Activated T-cell treated with anti-CD3 and anti-CD28 coated beads for 48 hours (primary cell): ENCODE data around the gene TCN2.
"Not testable (repeated sequence)": the region's sequence is repeated elsewhere in the genome, so short reads cannot be mapped to it uniquely, and the experiment has no call there.

Experiments
- DNase-seq: peaks from one replicate; pipeline ENCODE4 v3.0.0-alpha.2; 2020; ENCODE audit warnings: low read depth

TCN2 gene

DNA sequence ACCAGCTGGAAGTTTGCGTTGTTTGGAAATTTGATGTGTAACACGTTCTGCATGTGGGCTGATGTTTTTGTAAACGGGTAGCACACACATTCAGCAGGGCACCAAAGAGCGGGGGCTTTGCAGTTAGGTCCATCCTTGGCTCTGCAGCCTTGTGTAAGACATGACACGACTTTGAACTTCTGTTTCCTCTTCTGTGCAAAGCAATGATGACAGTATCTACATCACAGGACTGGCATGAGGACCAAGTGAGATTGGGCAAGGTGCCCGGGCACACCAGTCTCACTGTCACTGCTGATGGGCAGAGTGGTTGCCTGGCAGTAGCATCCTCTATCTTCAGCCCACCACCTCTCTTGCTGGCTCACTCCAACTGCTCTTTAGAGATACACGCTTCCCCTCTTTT is 3.3 kb downstream of the TCN2 start:
- DNase-seq, result no peak

DNA sequence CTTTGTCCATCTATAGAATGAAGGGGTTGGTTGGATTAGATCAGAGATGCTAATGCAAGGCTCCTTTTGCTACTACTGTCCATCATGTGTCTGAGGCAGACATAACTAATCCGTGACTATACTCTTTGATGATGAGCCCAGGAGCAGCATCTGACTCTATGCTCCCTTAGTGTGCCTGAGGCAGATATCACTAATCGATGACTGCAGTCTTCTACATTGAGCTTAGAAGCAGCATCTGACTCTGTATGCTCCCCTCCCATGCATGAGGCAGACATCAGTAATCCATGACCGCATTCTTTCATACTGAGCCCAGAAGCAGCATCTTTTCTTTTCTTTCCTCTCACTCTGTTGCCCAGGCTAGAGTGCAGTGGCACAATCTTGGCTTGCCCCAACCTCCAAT is 4.2 kb downstream of the TCN2 start:
- no peak for DNase-seq

DNA sequence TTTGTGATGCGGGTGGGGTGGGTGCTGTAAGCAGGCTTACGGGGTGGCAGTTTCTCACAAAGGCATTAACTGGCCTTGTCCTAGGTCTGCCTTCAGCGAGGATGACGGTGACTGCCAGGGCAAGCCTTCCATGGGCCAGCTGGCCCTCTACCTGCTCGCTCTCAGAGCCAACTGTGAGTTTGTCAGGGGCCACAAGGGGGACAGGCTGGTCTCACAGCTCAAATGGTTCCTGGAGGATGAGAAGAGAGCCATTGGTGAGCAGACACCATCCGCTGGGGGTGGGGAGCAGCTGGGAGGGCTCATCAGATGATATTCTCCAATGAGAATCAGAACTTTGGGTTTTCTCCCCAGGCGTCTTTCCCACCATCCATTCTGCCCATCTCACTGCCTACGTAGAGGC is 5.8 kb downstream of the TCN2 start:
- DNase-seq, result no peak

DNA sequence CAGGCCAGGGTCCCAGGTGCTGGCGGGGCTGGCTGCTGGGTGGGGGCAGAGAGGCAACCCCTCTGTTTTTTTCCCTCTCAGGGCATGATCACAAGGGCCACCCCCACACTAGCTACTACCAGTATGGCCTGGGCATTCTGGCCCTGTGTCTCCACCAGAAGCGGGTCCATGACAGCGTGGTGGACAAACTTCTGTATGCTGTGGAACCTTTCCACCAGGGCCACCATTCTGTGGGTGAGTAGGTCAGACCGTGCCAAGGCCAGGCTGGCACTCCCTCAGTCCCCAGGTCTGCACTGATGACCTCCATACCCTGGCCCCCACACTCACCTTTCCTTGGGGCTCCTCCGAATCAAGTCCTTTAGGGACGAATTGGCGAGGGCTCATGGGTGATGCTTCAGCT is 7.3 kb downstream of the TCN2 start:
- DNase-seq, result no peak

DNA sequence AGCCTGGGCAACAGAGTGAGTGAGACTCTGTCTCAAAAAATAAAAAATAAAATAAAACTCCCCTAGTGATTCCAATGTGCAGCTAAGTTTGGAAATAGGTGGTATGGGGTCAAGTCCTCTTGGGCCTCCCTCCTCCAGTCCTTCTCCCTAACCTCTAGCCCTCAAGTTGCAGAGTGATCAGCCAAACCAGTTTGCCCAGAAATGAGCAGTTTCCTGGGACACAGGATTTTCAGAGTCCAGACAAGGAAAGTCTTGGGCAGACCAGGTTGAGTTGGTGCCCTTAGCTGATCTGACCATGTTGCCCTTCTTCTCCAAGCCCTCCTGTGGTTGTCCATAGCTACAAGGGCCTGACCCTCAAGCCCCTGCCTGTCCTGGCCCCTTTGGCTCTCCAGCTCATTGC is 7.9 kb downstream of the TCN2 start:
- DNase-seq, result no peak

DNA sequence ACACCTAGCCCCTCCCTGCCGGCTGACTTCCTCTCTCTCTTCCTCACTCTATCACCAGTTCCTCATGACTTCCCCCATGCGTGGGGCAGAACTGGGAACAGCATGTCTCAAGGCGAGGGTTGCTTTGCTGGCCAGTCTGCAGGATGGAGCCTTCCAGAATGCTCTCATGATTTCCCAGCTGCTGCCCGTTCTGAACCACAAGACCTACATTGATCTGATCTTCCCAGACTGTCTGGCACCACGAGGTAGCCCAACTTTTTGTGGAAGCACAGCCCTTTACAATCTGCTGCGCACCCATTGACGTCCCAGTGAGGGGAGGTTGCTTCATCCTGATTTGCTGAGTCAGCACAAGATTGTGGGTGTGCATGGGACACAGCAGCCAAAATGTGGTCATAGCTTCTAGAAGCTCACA is 8.6 kb downstream of the TCN2 start:
- DNase-seq, result no peak

DNA sequence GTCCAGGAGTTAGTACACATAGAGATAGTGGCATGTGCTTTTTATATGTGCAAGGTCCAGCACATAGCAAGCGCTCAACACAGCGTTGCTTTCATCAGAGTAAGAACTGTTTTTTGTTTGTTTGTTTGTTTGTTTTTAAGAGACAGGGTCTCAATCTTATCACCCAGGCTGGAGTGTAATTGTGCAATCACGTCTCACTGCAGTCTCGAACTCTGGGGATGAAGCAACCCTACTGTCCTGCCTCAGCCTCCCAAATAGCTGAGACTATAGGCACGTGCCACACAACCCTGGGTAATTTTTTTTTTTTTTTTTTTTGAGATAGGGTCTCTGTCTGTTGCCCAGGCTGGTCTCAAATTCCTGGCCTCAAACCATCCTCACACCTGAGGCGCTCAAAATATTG is 10.8 kb downstream of the TCN2 start:
- DNase-seq, result no peak

DNA sequence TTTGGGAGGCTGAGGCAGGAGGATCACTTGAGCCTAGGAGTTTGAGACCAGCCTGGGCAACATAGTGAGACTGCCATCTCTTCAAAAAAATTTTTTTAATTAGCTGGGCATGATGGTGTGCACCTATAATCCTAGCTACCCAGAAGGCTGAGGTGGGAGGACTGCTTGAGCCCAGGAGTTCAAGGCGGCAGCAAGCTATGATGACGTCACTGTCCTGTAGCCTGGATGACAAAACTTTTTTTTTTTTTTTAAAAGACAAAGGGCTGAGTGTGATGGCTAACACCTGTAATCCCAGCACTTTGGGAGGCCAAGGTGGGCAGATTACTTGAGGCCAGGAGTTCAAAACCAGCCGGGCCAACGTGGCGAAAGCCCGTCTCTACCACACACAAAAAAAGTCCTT is 12.9 kb downstream of the TCN2 start:
- DNase-seq, result not testable (repeated sequence)

DNA sequence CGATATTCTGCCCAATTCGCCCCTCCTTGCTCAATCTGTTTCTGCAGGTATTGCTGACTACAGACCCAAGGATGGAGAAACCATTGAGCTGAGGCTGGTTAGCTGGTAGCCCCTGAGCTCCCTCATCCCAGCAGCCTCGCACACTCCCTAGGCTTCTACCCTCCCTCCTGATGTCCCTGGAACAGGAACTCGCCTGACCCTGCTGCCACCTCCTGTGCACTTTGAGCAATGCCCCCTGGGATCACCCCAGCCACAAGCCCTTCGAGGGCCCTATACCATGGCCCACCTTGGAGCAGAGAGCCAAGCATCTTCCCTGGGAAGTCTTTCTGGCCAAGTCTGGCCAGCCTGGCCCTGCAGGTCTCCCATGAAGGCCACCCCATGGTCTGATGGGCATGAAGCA is 19.4 kb downstream of the TCN2 start:
- no peak for DNase-seq

DNA sequence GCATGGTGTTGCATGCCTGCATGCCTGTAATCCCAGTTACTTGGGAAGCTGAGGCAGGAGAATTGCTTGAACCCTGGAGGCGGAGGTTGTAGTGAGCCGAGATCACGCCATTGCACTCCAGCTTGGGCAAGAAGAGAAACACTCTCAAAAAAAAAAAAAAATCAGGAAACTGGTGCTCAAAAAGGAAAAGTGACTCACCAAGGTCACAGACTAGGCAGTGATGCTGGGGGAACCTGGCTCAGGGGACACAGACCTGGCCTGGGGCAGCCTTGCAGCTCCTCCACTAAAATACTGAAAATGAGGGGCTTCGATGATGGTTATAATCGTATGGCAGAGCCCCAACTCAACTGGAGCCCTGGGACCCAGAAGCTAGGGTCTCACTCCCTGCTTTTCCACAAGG is 20.5 kb downstream of the TCN2 start:
- DNase-seq, result no peak

DNA sequence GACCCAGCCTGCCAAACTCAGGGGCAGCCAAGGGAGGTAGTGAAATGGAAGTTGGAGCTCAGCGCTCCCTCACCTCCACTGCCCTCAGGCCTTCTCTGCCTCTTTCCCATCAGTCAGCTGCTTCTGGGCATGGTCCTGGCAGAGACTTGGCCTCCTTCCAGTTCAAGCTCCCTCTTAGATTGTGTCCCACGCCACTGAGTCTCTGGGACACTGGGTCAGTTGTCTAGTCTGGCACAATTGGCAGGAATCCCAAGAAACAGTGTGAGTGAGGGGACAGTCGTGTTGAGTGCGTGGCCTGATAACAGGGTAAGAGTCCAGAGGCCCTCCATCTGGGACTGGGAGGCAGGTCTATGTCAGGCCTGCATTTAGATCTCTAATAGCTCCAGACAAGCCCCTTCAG is 21.5 kb downstream of the TCN2 start:
- DNase-seq, result no peak

DNA sequence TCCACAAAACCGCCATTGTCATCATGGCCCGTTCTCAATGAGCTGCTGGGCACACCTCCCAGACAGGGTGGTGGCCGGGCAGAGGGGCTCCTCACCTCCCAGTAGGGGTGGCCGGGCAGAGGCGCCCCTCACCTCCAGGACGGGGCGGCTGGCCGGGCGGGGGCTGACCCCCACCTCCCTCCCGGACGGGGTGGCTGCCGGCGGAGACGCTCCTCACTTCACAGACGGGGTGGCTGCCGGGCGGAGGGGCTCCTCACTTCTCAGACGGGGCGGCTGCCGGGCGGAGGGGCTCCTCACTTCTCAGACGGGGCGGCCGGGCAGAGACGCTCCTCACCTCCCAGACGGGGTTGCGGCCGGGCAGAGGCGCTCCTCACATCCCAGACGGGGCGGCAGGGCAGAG is 24.5 kb downstream of the TCN2 start:
- not testable (repeated sequence) for DNase-seq

DNA sequence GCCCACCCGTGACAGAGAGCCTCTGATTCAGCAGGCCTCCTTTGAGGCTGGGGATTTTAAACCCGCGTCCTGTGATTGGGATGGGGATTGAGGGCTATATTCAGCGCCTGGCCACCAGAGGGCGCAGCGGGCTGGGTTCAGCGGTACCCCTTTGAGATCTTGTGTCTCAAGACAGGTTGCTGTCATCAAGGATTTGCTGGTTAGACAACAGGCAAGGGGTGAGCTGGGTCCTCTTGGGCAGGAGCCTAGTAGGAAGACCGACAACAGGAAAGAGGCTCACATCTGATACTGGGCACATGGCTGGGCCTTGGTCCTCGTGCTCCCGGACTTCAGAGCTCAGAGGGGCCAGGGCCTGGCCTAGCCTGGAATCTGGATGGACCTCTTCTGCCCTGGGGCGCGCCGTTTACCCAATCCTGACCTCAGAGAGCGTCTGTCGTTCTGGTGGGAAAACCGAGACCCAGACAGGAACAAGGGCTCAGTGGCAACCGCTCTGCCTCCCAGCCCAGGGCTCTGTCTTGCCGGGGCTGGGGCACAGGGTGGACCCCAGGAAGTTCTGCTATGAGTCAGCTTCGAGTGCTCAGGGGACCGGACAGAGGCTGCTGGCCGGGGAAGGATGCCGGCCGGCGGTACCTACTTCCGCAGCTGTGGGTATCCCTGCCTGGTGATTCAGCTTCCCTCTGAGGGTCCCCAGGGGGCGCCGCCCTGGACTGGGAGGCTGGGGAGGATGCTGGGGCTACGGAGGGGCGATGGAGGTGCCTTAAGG is 27.7 kb downstream of the TCN2 start:
- peak; percentile 85 for DNase-seq

DNA sequence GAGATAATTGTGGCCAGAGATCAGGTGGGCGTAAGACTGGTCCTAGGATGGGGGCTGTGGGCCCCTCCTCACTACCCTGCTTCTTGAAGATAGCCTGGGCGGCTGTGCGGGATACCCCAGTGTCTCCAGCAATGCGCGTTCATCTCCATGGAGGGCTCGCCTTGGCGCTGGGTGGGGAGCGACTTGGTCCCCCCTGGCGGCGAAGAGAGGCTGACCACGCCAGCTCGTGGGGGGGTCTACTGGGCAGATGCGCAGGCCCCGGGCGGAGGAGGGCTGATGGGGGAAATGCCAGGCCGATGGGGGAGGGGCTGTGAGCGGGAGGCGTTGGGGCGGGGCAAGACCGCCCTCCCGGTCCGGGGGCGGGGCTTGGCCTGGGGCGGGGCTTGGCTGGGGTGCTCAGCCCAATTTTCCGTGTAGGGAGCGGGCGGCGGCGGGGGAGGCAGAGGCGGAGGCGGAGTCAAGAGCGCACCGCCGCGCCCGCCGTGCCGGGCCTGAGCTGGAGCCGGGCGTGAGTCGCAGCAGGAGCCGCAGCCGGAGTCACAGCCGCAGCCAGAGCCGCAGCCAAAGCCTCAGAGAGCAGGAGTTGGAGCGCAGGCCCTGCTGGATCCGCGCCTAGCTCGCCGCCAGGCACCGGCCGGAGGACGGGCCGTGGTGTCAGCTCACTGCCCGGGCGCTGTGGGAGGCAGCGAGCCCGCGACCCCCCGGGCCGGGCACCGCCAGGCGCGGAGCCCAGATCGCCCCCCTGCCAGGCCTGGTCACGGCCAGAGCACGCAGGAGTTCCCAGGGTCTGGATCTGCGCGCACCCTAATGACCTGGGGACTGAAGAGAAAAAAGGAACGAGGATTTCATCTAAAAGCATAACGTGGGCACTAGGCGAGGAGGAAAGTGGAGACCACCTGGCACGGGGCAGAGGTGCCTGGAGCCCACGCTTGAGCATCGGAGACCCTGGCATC is 28.6 kb downstream of the TCN2 start, which contains the start of gene SLC35E4:
SLC35E4 (plus strand) TSS at position 509 of the 953 bp plus-strand sequence. CDS start 670 bp downstream, outside the sequence.
- peak; percentile 95 for DNase-seq

DNA sequence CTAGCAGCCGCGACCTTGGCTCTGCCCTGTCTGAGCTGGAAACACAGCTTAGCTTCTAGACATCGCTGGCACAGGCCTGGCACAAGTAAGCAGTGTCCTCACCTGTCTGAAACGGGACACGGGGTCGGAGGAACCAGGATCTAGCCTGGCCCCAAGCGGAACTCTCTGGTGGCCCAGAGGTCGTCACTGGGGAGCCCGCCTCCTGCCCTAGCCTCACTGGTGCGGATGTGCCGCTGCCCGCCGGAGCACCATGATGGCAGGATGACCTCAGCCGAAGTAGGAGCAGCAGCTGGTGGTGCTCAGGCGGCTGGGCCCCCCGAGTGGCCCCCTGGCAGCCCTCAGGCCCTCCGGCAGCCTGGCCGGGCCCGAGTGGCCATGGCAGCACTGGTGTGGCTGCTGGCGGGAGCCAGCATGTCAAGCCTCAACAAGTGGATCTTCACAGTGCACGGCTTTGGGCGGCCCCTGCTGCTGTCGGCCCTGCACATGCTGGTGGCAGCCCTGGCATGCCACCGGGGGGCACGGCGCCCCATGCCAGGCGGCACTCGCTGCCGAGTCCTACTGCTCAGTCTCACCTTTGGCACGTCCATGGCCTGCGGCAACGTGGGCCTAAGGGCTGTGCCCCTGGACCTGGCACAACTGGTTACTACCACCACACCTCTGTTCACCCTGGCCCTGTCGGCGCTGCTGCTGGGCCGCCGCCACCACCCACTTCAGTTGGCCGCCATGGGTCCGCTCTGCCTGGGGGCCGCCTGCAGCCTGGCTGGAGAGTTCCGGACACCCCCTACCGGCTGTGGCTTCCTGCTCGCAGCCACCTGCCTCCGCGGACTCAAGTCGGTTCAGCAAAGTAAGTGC is 29.5 kb downstream of the TCN2 start:
- DNase-seq, result no peak

DNA sequence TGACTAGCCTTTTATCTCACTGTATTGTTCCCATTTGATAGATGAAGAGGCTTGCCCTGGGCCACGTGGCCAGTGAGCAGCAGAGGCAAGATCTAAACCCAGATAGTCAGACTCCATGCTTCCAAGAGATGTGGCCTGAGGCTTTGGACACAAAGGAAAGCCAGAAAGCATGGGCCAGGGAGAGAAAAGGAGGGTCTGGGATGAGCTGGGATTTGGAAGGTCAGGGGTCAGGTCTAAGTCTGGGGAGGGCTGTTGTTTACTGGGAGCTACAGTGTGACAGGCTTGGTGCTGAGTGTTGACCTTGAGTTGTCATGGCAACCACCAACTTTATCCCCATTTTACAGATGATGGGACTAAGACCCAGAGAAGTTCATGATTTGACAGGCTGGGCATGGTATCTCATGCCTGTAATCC is 30.7 kb downstream of the TCN2 start:
- DNase-seq, result no peak

DNA sequence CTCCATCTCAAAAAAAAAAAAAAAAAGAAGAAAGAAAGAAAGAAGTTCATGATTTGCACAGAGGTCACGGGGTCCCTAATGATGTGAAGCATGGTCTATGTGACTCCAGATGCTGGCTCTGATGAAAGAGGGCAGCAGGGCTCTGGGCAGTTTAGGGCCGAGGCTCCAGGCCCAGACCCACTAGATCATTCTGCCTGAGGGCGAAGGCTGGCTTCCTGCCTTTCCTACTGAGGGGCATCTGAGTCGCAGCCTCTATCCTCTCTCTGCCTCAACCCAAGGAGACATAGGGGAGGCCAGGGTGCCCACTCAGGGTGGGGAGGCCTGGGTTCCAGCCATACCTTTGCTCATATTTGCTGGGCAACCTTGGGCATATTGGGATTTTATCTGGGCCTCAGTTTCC is 33.4 kb downstream of the TCN2 start:
- DNase-seq, result no peak

DNA sequence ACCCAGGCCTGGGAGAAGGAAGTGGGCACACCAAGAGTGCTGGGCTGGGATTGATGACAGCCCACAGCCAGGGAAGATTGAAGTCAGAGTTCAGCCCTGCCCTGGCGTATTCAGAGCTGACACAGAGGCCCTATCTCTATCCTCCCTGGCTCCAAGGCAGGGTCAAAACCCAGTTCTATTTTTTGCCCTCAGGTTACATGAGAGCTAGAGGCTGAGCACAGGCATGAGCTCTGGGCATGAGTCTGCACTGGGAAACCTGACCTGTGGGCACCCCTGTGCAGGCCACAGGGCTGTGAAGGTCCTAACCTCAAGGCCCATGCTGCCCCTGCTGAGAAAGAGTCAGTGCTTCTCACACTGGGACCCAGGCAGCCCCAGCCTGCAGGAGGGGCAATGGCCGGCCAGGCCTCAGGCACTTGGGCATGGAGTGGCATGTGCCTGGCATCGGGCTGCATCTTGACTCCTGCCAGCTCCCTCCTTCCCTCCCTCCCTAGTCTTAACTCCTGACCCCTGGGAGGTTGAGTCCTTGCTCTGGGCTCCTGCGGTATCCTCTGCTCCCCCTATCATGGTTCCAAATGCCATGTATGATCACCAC is 34.0 kb downstream of the TCN2 start:
- DNase-seq, result no peak

DNA sequence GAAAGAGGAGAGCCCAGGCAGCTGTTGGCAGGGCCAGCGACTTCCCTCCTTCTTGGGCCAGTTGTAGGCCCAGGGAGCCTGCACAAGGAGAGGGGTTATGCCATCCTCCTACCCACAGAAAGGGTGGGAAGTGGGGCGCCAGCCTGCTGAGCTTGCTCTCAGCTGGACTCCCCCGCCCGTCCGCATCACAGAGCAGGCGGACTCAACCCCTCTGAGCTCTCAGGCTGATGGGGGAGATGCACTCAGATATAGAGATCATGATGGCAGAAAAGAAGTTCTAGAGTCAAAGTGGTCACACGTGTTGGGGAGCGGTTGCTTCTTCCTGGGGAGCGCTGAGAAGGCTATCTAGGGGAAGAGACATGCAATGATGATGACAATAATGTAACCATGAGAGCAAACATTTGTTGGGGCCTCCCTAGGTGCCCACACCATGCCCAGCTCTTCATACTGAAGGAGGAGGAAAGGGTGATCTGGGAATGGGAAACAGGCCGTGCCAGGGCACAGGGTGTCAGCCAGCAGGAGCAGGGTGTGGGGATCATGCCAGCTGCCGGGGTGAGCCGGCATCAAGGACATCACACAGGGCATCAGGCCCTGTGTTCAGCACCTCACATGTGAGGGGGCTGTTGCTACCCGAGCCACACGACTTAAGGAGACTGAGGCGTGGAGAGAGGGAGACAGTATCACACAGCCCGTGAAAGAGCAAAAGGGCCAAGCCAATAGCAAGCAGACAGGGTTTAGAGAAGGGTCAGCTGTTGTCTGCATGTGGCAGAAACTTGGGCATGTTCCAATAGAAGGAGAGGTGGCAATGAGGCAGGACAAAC is 36.3 kb downstream of the TCN2 start:
- DNase-seq, result no peak

DNA sequence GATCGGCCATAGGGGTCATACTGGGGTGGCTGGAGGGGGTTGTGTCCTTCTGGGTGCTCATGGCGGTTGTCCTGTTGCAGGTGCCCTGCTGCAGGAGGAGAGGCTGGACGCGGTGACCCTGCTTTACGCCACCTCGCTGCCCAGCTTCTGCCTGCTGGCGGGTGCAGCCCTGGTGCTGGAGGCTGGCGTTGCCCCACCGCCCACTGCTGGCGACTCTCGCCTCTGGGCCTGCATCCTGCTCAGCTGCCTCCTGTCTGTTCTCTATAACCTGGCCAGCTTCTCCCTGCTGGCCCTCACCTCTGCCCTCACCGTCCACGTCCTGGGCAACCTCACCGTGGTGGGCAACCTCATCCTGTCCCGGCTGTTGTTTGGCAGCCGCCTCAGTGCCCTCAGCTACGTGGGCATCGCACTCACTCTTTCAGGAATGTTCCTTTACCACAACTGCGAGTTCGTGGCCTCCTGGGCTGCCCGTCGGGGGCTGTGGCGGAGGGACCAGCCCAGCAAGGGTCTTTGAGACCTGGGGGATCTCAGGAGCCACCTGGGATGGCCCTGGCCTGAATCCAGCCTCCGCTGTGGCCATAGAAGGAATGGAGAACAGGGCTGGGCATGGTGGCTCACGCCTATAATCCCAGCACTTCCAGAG is 39.7 kb downstream of the TCN2 start:
- DNase-seq, result no peak
